GM12878 (cell line): ENCODE results near the gene ARHGAP27. TPM values are rescaled to one million over a fixed set of nuclear protein-coding genes. Genes with fewer than 3 reads are reported as not detected.

Experiments used
- ATAC-seq: fragments of 200-7000 bp; cut with Tn5 transposase; 3 replicates; pipeline ENCODE4 v1.9.1; 2020; ENCODE audit warnings: mild to moderate bottlenecking, moderate library complexity
- BruUV-seq: library from RNA; stranded (reverse); fragments of 400-500 nt; replicated peaks from 2 replicates; lab custom pipeline; 2021; lab: Mats Ljungman, UMichigan
- CTCF ChIA-PET: fragments of 300-600 bp; sonication (Branson Sonifier 250); formaldehyde crosslinking; extraction: SDS; loops from one replicate; lab custom pipeline; 2021; ENCODE audit warnings: inconsistent platforms; lab: Yijun Ruan, JAX
- POLR2A ChIA-PET: fragments of 350-600 bp; formaldehyde crosslinking; extraction: SDS; loops from one replicate; lab custom pipeline; 2021; ENCODE audit warnings: inconsistent platforms; lab: Charles Lee
- RAD21 ChIA-PET: fragments of 300-600 bp; sonication (Branson Sonifier 250); formaldehyde crosslinking; loops from one replicate; lab custom pipeline; 2023; ENCODE audit warnings: antibody characterized with exemption; ENCODE audit not compliant: unreplicated experiment; lab: Charles Lee
- SMC1A ChIA-PET: fragments of 300-600 bp; sonication (Branson Sonifier 250); formaldehyde crosslinking; loops from one replicate; lab custom pipeline; 2023; ENCODE audit not compliant: unreplicated experiment, uncharacterized antibody; lab: Charles Lee
- DNase-seq: peaks from one replicate; pipeline ENCODE4 v3.0.0-alpha.2; 2011; ENCODE audit warnings: low read depth, low spot score
- FAIRE-seq: peaks from 3 replicates; lab custom pipeline; 2011; peaks lifted over from hg19 to GRCh38; lab: Jason Lieb, UNC
- H2AFZ ChIP-seq: 2 replicates; pipeline ENCODE4 v1.6.0; 2011; ENCODE audit warnings: low read depth, low read length, control low read depth; ENCODE audit not compliant: control insufficient read depth
- H3K27ac ChIP-seq: 2 replicates; pipeline ENCODE4 v1.5.1; 2011; ENCODE audit warnings: control low read depth; ENCODE audit not compliant: control insufficient read depth, insufficient read depth
- H3K27me3 ChIP-seq, 2 experiments: replicated peaks in 1 of 2; 2 replicates each; pipeline versions ENCODE4 v1.6.0 to v1.6.1; 2011; ENCODE audit warnings: low read length in 1 of 2; ENCODE audit not compliant: control insufficient read depth in 2 of 2, insufficient read depth in 2 of 2
- H3K36me3 ChIP-seq, 2 experiments: 2 replicates each; pipeline ENCODE4 v1.5.1; 2011; ENCODE audit warnings: low read length in 1 of 2; ENCODE audit not compliant: control insufficient read depth in 2 of 2, insufficient read depth in 2 of 2
- H3K4me1 ChIP-seq: 2 replicates; pipeline ENCODE4 v1.6.1; 2011; ENCODE audit warnings: mild to moderate bottlenecking, low read length, moderate library complexity, mixed read lengths; ENCODE audit not compliant: control insufficient read depth, insufficient read depth
- H3K4me2 ChIP-seq: 2 replicates; pipeline ENCODE4 v1.6.0; 2011; ENCODE audit warnings: control low read depth; ENCODE audit not compliant: control insufficient read depth, insufficient read depth
- H3K4me3 ChIP-seq: fragments of 200-600 bp; sonication (generic); 2 replicates; pipeline ENCODE4 v1.5.1; 2016
- H3K79me2 ChIP-seq: 2 replicates; pipeline ENCODE4 v1.6.0; 2011; ENCODE audit warnings: low read length; ENCODE audit not compliant: control insufficient read depth, insufficient read depth
- H3K9ac ChIP-seq: 2 replicates; pipeline ENCODE4 v1.8.0; 2011; ENCODE audit warnings: low read length, control low read depth, mixed read lengths; ENCODE audit not compliant: control insufficient read depth, insufficient read depth
- H3K9me3 ChIP-seq: replicated peaks from 3 replicates; pipeline ENCODE4 v1.5.1; 2011; ENCODE audit warnings: mild to moderate bottlenecking, low read length; ENCODE audit not compliant: control insufficient read depth, insufficient read depth
- H4K20me1 ChIP-seq: 2 replicates; pipeline ENCODE4 v1.6.0; 2011; ENCODE audit not compliant: control insufficient read depth, insufficient read depth
- BCLAF1 ChIP-seq: fragments of 450-650 bp; IDR thresholded peaks from 2 replicates; pipeline ENCODE4 v1.6.1; 2017; ENCODE audit warnings: antibody characterized with exemption, mild to moderate bottlenecking, moderate library complexity
- HDGF ChIP-seq: fragments of 450-650 bp; IDR thresholded peaks from 2 replicates; pipeline ENCODE4 v1.6.1; 2016; ENCODE audit warnings: antibody characterized with exemption
- NBN ChIP-seq: fragments of 450-650 bp; IDR thresholded peaks from 2 replicates; pipeline ENCODE4 v1.6.1; 2016
- NR2F1 ChIP-seq: fragments of 450-650 bp; conservative IDR thresholded peaks from 2 replicates; pipeline ENCODE4 v1.6.1; 2017; ENCODE audit warnings: mild to moderate bottlenecking
- SPI1 ChIP-seq: IDR thresholded peaks from 2 replicates; pipeline ENCODE4 v1.6.1; 2011; ENCODE audit warnings: low read depth, mild to moderate bottlenecking, low read length, moderate library complexity, borderline replicate concordance; ENCODE audit not compliant: insufficient read depth
- YY1 ChIP-seq: IDR thresholded peaks from 2 replicates; pipeline ENCODE4 v1.6.1; 2011; ENCODE audit warnings: low read depth, mild to moderate bottlenecking, low read length
- ZNF207 ChIP-seq: fragments of 450-650 bp; IDR thresholded peaks from 2 replicates; pipeline ENCODE4 v1.6.1; 2014; ENCODE audit warnings: antibody characterized with exemption, mild to moderate bottlenecking, borderline replicate concordance
- ZNF622 ChIP-seq: fragments of 450-650 bp; IDR thresholded peaks from 2 replicates; pipeline ENCODE4 v1.6.1; 2017; ENCODE audit warnings: mild to moderate bottlenecking, inconsistent platforms
- WGBS: methylation state at CpG from one replicate; pipeline ENCODE4 v1.1.6; 2016; ENCODE audit warnings: low lambda C conversion rate; ENCODE audit not compliant: insufficient replicate concordance, insufficient coverage; ENCODE audit errors: missing lambda C conversion rate; 5-methylcytosine and 5-hydroxymethylcytosine counted together
- in situ Hi-C: fragments of 300-500 bp; cut with MboI; formaldehyde crosslinking; loops from 9 replicates; pipeline ENCODE4 v1.14.3; 2018; ENCODE audit warnings: mixed read lengths
- intact Hi-C: fragments of 100-400 bp; cut with micrococcal nuclease; formaldehyde crosslinking; loops from one replicate; pipeline ENCODE4 v1.14.2; 2022; ENCODE audit not compliant: unreplicated experiment
- polyA plus RNA-seq, 11 experiments: library from polyadenylated mRNA; depleted of rRNA in 4 of 11; unstranded in 6 of 11; stranded (reverse) in 5 of 11; fragments of >200 nt; fragmentation: Nextera tagmentation in 4 of 11; fragmentation: Illumina TruSeq in 1 of 11; extraction: Ambion mirVana in 4 of 11; extraction: Trizol in 1 of 11; gene quantifications; 1 replicate in 1 of 11; 2 replicates in 10 of 11; pipeline versions ENCODE4 v1.2.1 to v1.2.3, GENCODE V29; 2011 to 2016; ENCODE audit warnings: inconsistent platforms in 2 of 11, missing spikeins in 2 of 11, low read depth in 1 of 11
- total RNA-seq, 4 experiments: library from RNA; depleted of rRNA in 3 of 4; stranded (reverse); fragments of >200 nt in 3 of 4; fragmentation: Illumina TruSeq in 1 of 4; extraction: Trizol in 1 of 4; gene quantifications; 2 replicates each; pipeline versions ENCODE4 v1.2.1 to v1.2.3, GENCODE V29; 2013 to 2021
- TF ChIP-seq, protein P1 (sequence below): fragments of 450-650 bp; conservative IDR thresholded peaks from 2 replicates; pipeline ENCODE4 v1.6.1; 2017; ENCODE audit warnings: mild to moderate bottlenecking, moderate library complexity

The ARHGAP27 gene
- total and polyA plus RNA-seq, 10 of the 15 experiments (the other 5 are each of a cell fraction or from before 2014, with no cell fraction given) = 0.64 to 45.7 (median 17.7) TPM

DNA sequence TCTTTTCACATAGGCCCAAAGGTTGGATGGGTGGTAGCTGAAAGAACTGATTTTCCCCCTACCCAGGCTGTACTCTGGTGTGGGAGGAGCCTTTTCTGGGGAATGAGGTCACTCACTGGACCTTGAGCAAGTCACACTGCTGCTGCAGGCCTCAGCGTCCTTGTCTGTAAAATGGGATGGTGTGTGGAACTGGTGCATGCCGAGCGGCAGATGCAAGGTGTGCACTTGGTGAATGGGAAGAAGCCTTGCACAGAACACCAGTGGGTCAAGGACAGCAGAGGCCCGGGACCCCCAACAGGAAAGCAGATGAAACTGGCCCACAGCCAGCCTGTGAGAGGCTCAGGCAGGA is 38.1 kb downstream of the ARHGAP27 start (continued):
- TF ChIP-seq BCLAF1 (no peak), ZNF207 (no peak), NR2F1 (no peak)

GRCh38 chr17:45394091-45394490 is 38.6 kb downstream of the ARHGAP27 start:
- DNase-seq = no peak
- H3K27ac ChIP-seq = no peak overlapping the region
- TSS peak; percentile 60 for BruUV-seq
- intact Hi-C loops = no loop called here
- no peaks in the 10 kb centered on the region for H3K27me3 ChIP-seq
- FAIRE-seq = no peak
- H2AFZ ChIP-seq = no peak overlapping the region
- no peak for ATAC-seq
- SMC1A ChIA-PET = interaction anchor here (1.1 to 2.4 kb wide), 3 partner anchors 19 to 437 kb away, joined by 3 to 12 read pairs (median 4); no protein-coding TSS in a partner anchor
- H3K36me3 ChIP-seq = peaks cover 8 to 12% of the 10 kb centered on the region in 2 experiments; a peak in 3 of 4 replicates
- CTCF ChIA-PET = interaction anchor here (1.0 to 15.5 kb wide), 9 partner anchors 14 to 438 kb away, joined by 3 to 291 read pairs (median 7); no protein-coding TSS in a partner anchor
- in situ Hi-C loops = no loop called here
- H4K20me1 ChIP-seq = 0 out of 2 replicates have a peak, but pooled peaks cover 2% of the 10 kb centered on the region
- no peaks in the 10 kb centered on the region for H3K9me3 ChIP-seq
- TF ChIP-seq ZNF622 = no peak
- no peak for TF ChIP-seq YY1
- TF ChIP-seq HDGF = no peak
- no peak for TF ChIP-seq NBN
- no peak for TF ChIP-seq SPI1
- TF ChIP-seq, protein P1, sequence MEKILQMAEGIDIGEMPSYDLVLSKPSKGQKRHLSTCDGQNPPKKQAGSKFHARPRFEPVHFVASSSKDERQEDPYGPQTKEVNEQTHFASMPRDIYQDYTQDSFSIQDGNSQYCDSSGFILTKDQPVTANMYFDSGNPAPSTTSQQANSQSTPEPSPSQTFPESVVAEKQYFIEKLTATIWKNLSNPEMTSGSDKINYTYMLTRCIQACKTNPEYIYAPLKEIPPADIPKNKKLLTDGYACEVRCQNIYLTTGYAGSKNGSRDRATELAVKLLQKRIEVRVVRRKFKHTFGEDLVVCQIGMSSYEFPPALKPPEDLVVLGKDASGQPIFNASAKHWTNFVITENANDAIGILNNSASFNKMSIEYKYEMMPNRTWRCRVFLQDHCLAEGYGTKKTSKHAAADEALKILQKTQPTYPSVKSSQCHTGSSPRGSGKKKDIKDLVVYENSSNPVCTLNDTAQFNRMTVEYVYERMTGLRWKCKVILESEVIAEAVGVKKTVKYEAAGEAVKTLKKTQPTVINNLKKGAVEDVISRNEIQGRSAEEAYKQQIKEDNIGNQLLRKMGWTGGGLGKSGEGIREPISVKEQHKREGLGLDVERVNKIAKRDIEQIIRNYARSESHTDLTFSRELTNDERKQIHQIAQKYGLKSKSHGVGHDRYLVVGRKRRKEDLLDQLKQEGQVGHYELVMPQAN = no peak
- POLR2A ChIA-PET = no interaction called here
- no peak overlapping the region for H3K4me2 ChIP-seq
- no peak overlapping the region for H3K4me3 ChIP-seq
- no peaks in the 10 kb centered on the region for H3K79me2 ChIP-seq
- RAD21 ChIA-PET = interaction anchor here (0.9 to 2.4 kb wide), 3 partner anchors 13 to 32 kb away, joined by 3 to 8 read pairs (median 3); no protein-coding TSS in a partner anchor
- no peak overlapping the region for H3K9ac ChIP-seq
- H3K4me1 ChIP-seq = no peaks in the 10 kb centered on the region
- 98% methylated on average over 6 of the region's 6 CpGs for WGBS
